MG63 (cell line): ENCODE measurements around the gene EBPL. TPM values are rescaled to one million over a fixed set of nuclear protein-coding genes. Genes with fewer than 3 reads are reported as not detected.
"Not testable (repeated sequence)": the region's sequence is repeated elsewhere in the genome, so short reads cannot be mapped to it uniquely, and the experiment has no call there.

ENCODE experiments used
- DNase-seq: peaks from one replicate; pipeline ENCODE4 v3.0.0-alpha.2; 2020
- H3K27me3 ChIP-seq: fragments of 250-450 bp; sonication (Bioruptor Pico); 2 replicates; pipeline ENCODE4 v1.5.1; 2020; ENCODE audit warnings: mild to moderate bottlenecking, moderate library complexity
- H3K36me3 ChIP-seq: fragments of 250-450 bp; sonication (Bioruptor Pico); 2 replicates; pipeline ENCODE4 v1.5.1; 2020; ENCODE audit warnings: mild to moderate bottlenecking, moderate library complexity
- H3K4me3 ChIP-seq: fragments of 250-450 bp; sonication (Bioruptor Pico); 2 replicates; pipeline ENCODE4 v1.5.1; 2020; ENCODE audit warnings: mild to moderate bottlenecking, moderate library complexity
- H3K9me3 ChIP-seq: fragments of 250-450 bp; sonication (Bioruptor Pico); 2 replicates; pipeline ENCODE4 v1.5.1; 2020; ENCODE audit warnings: mild to moderate bottlenecking, moderate library complexity
- total RNA-seq: library from RNA; depleted of rRNA; stranded (reverse); fragments of >200 nt; shearing (Covaris generic); gene quantifications from 2 replicates; pipeline ENCODE4 v1.2.3, GENCODE V29; 2014; ENCODE audit warnings: low replicate concordance; rRNA removed

The EBPL gene
- total RNA-seq, 1 experiment from 2014 or later: 231 TPM

DNA sequence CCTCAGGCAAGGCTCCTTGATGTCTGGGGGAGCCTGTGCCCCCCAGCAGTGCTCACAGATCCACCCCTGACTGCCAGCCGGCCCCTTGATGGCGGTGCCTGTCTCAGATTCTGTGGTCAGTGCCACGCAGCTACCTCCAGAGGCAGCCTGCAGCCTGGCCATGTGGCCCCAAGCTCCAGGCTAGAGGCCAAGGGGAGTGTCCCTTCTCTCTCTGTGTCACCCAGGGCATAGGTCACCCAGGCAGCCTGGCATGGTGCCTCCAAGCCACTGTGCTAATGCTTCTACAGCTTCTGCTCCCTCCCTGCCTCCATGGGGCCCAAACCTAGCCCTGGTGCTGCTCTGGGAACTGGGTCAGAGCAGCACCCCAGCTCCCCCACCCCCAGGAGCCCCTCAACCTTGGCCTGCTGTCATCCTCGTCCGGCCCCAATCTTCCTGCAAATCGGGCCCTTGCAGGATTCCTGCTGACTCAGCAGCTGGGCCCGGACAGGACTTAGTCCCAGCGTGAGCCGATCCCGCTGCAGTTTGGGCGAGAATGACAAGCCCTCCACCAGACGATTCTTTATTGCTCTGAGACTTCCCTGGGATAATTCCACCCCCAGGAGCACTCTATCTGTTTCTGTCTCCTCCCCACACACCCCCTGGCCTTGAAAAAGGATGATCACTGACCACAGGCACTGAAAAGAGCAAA is 65.8 kb downstream of the EBPL start:
- Histone ChIP-seq H3K4me3 (no peak overlapping the region), H3K9me3 (no peaks in the 10 kb centered on the region), H3K27me3 (no peaks in the 10 kb centered on the region), H3K36me3 (no peaks in the 10 kb centered on the region)
- DNase-seq: peak; percentile 51

DNA sequence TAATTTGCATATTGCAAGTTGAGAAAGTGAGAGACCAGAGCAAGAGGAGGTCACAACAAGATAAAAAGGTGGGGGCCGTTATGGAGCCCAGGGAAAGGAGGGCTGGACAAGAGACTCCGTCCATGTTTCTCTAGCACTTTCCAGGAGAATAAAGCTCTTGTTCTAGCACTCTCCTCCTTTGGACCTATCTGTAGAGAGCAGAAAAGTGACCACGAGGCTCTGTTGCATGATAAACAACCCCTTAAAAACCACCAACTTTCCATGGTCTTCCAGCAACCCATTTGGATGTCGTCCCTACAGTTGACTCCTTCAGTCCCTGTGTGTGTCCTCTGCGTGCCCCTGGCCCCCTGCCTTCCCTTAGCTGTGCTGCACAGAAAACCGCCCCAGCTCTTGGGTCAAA is 67.1 kb downstream of the EBPL start:
- Histone ChIP-seq H3K9me3 (no peaks in the 10 kb centered on the region), H3K27me3 (no peaks in the 10 kb centered on the region), H3K36me3 (no peaks in the 10 kb centered on the region), H3K4me3 (no peak overlapping the region)
- DNase-seq: no peak

GRCh38 chr13:49622174-49622946 is 68.9 kb downstream of the EBPL start:
- DNase-seq: no peak
- no peaks in the 10 kb centered on the region for H3K9me3 ChIP-seq
- no peaks in the 10 kb centered on the region for H3K36me3 ChIP-seq
- H3K27me3 ChIP-seq: no peaks in the 10 kb centered on the region
- no peak overlapping the region for H3K4me3 ChIP-seq

DNA sequence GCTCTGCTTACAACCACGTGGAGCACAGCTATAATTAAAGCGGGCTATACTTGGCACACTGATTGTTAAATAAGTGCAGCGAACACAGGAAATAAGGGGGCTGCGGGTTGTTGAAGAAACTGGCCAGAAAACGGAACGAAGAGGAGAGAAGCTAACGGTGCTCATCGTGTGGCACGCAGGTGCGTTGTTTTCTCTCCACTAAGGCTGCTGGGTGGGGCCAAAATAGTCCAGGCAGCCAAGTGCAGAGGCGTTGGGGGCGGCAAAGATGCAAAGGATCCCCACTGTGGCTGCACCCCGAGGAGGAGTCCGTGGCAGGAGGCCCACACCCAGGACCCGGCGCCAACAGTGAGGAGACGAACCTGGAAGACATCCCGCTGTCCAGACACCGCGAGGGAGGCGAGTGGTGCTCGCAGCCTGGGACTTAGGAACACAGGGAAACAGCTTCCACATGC is 71.1 kb downstream of the EBPL start:
- Histone ChIP-seq H3K9me3 (no peaks in the 10 kb centered on the region), H3K27me3 (no peaks in the 10 kb centered on the region), H3K36me3 (no peaks in the 10 kb centered on the region), H3K4me3 (peak overlapping the region; percentile 42)
- DNase-seq: peak; percentile 68

DNA sequence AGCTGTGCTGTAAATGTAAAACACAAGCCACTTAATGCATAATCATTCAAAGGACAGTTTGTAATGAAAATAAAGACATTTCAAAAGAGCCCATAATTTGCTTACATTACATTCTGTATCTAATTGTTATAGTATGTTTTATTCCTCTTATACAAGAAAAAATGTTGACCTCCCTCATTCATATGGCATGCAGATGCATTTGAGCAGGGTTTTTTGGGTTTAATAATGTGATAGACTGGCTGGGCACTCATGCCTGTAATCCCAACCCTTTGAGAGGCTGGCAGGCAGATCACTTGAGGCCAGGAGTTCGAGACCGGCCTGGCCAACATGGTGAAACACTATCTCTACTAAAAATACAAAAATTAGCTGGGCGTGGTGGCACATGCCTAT is 74.6 kb downstream of the EBPL start:
- no peak for DNase-seq
- H3K4me3 ChIP-seq: no peak overlapping the region
- H3K36me3 ChIP-seq: no peaks in the 10 kb centered on the region
- H3K9me3 ChIP-seq: no peaks in the 10 kb centered on the region
- no peaks in the 10 kb centered on the region for H3K27me3 ChIP-seq

- no peak for DNase-seq
- H3K36me3 ChIP-seq: no peaks in the 10 kb centered on the region
- H3K27me3 ChIP-seq: no peaks in the 10 kb centered on the region
- H3K9me3 ChIP-seq: no peaks in the 10 kb centered on the region
- H3K4me3 ChIP-seq: no peak overlapping the region
Observed at GRCh38 chr13:49615836-49616675, 75.2 kb downstream of the EBPL start.

- not testable (repeated sequence) for DNase-seq, H3K27me3 ChIP-seq, H3K9me3 ChIP-seq, H3K36me3 ChIP-seq, H3K4me3 ChIP-seq
Observed at GRCh38 chr13:49612042-49612441, 79.2 kb downstream of the EBPL start.

Other genes with a start within 250 kb of the EBPL start
- gene CAB39L, start 247.4 kb downstream of the EBPL start, total RNA-seq: 5.4 and 11.6 TPM in 2 replicates
- 1.6 and 4.9 TPM in 2 replicates for gene SETDB2, start 247.2 kb downstream of the EBPL start, total RNA-seq
- 14.6 and 21.5 TPM in 2 replicates for gene PHF11, start 195.5 kb downstream of the EBPL start, total RNA-seq
- 3.6 and 4.3 TPM in 2 replicates for gene RCBTB1, start 105.9 kb downstream of the EBPL start, total RNA-seq
- not detected in 2 replicates for gene ARL11, start 63.0 kb downstream of the EBPL start, total RNA-seq
- 34.7 and 46.6 TPM in 2 replicates for gene KPNA3, start 101.2 kb upstream of the EBPL start, total RNA-seq
- 14.8 and 28.1 TPM in 2 replicates for gene SPRYD7, start 244.9 kb upstream of the EBPL start, total RNA-seq